ENCODE measurements around the gene DMD.
"Not testable (repeated sequence)": the region's sequence is repeated elsewhere in the genome, so short reads cannot be mapped to it uniquely, and the experiment has no call there.

The DMD gene

GRCh38 chrX:33211356-33212260, at the start of gene DMD:
DMD (minus strand) TSS chrX:33211549; CDS start chrX:33211312, 237 bp downstream.
- DNase-seq = no peak

- no peak for DNase-seq
Measured at GRCh38 chrX:33252306-33252825, 41.0 kb upstream of the DMD start.

- DNase-seq = no peak
Measured at GRCh38 chrX:33218819-33219218, 7.5 kb upstream of the DMD start.

DNA sequence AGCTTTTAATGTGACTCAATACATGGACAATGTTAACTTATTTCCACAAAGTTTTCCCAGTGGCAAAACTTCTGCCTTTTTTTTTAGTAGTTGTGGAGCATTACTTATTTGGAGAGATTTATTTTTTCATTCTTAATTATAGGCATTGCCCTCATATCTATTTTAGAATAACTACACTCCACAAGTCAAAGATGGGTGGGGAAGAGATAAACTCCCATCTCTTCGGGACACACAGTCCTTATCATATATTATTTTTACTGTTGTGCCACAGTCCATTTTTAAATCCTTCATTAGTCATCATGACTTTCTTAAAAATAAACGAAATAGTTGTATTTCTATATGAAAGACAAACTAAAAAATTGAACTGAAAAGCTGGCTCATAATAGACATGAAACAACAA, 1.2 kb downstream of the DMD start:
- DNase-seq = no peak

- no peak for DNase-seq
Measured at GRCh38 chrX:33207056-33207455, 4.3 kb downstream of the DMD start.

DNA sequence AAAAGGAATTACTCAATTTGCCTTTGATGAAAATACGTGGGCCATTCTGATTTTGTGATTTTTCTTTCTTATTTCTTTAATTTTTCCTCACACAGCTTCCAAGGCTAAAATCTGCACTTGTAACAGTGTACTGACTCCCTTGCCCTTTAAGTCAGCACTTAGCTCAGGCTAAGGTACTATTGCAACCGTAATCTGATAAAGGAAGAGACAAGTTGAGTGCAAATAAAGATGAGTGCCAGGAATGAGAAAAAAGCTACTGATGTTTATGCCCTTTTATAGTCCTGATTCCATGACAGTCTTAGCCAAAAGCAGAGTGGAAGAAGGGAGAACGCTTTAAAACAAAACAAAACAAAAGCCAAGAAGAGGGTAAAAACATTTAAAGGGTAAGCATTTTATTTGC, 6.0 kb downstream of the DMD start:
- no peak for DNase-seq

DNA sequence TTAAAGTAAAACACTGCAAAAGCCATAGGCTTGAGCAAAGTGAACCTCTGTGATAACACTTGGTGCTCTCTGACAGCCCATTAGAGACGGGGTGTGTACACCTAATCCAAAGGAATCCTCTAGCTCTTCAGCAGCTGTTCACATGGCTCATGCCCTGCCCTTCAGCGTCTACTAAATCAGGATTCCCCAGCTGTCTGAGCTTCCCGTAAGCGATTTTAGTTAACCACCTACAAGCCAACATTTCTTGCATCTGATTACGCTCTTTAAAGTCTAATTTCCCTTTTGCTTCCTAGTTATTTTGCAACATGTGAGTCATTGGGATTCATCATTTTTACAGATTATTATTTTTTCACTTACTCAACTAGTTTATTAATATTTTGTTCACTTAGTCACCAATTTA, 6.5 kb downstream of the DMD start:
- DNase-seq = no peak

GRCh38 chrX:33198561-33199279, 12.6 kb downstream of the DMD start:
- DNase-seq = no peak

- DNase-seq = no peak
Measured at GRCh38 chrX:33195698-33196097, 15.7 kb downstream of the DMD start.

GRCh38 chrX:33194876-33195433, 16.4 kb downstream of the DMD start:
- no peak for DNase-seq

- DNase-seq = no peak
Measured at GRCh38 chrX:33194289-33194688, 17.1 kb downstream of the DMD start.

GRCh38 chrX:33190016-33190415, 21.3 kb downstream of the DMD start:
- no peak for DNase-seq

GRCh38 chrX:33188881-33189280, 22.5 kb downstream of the DMD start:
- DNase-seq = no peak

DNA sequence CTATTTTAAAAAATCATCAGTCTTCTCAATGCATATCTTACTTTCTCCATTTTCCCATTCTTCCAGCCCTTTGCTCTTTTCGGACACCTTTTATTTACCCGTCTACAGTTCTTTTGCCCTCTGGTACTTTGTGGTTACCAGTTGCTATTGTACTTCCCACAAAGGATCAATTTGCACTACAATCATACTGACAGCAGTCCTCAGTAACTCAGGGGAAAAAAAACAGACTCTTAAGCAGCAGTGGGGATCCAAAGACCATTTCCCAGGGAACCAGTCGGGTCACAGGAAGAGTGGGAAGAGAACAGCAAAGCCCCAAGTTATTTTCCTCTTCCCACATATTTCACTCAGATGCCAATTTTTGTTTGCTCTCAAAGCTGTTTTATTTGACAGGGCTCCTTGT, 23.1 kb downstream of the DMD start:
- DNase-seq = no peak

- DNase-seq = not testable (repeated sequence)
Measured at GRCh38 chrX:33184803-33185202, 26.5 kb downstream of the DMD start.

DNA sequence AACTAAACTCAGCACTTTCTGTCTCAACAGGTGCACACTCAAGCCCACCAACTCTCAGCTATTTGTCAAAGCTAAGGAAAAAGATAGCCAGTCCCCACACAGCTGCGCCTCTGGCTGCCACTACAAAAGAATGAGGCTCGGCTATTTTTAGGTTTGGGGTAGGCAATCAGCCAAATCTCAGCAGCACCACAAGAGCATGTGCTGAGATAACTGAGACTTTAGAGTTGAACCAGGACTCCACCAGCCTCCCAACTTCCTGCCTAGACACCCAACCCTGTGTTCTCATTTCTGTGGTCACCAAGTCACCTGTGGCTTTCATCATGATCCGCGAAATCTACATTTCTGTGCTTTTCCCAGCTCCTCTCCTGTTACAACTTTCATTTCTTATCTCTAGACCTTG, 28.0 kb downstream of the DMD start:
- no peak for DNase-seq

- DNase-seq = no peak
Measured at GRCh38 chrX:33178690-33179089, 32.7 kb downstream of the DMD start.

- DNase-seq = no peak
Measured at GRCh38 chrX:33178218-33178617, 33.1 kb downstream of the DMD start.

DNA sequence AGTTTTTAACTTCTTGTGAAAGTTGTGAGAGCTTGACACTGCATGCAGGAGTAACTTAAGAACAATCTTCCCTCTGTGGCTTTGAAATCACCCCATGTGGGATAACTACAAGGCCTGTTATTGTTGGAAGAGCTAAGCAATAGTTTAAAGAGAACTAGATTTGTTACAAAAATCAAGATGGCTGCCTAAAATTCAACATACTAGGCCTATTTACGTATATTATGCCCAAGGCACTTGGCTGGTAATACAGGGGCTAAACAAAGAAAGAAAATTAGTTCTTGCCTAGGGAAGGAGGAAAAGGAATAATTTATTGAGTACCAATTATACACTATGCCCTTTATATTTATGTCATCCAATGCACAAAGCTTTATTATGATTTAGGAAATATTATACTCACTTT, 36.1 kb downstream of the DMD start:
- DNase-seq = no peak

DNA sequence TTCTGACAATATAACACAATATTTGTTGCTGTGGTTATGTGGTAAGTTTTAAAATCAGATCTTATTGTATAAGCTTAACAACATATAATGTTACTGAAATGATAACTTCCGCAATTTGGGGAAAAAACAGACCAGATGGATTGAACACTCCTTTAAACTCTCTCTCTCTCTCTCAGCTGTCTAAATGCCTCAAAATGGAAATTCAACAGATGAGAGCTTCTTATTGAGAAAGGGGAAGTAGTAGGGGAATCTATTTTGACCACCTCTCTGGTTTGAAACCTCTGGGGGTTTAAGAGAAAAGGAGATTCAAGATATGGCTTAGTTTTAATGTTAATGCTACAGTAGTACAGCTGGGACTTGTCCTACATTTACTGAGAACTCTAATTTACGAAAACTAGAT, 40.3 kb downstream of the DMD start:
- no peak for DNase-seq

- no peak for DNase-seq
Measured at GRCh38 chrX:33161829-33162228, 49.5 kb downstream of the DMD start.

GRCh38 chrX:33160273-33160672, 51.1 kb downstream of the DMD start:
- no peak for DNase-seq

DNA sequence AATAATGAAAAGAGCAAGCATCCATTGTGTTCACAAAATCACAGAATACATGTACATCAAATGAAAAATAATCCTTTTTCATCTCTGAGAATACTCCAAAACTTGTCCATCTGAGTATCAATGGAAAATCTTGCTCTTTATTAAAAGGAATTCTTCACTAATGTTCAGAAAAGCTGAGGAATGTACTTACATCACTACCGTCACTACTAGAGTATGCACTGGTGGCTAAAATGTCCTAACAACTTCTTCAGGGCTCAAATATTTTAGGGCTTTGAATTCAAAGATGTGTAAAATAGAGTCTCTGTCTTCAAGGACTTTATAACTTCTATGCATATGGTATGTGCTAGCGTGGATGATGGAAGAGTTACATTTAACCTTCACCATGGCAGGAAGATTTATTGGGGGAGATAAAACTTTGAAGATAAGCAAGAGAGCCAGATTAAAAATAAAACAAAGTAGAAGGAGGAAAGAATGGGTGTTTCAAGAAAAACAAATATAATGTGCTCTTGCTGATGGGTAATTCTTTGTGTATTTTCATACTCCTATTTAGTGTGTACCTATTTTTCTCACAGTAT, 55.1 kb downstream of the DMD start:
- DNase-seq = no peak

Measured in stimulated activated CD4-positive, alpha-beta T cell treated with anti-CD3 and anti-CD28 coated beads, Interleukin-4, amount 100 ng/mL, for 24 hours (primary cell).